ENCODE measurements around the gene ACACA.

The ACACA gene

DNA sequence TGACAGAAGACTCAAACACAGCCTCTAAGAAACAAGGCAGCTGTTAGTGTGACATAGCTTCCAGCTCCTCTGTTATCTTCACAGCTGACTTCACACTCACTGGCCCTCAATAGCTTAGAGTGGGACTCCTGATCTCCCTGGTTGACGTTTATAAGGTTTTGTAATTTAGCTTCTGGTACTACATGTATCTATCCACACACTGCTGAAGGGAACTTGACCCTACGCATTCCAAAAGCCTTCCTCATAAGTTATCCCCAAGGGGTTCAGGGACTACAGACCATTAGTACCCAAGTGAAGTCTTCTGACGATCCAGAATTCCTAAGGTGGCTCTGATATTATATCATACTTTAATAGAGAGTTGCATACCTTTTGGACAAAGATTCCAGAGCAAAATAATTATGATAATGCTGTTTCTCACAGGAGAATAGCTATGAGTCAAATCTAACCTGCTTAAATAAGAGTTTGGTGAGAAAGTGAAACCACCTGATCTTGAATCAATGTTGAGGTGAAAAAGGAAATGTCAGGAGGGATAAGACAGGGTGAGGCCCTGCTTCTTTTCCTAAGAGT, 14.5 kb downstream of the ACACA start:
- DNase-seq (ENCODE audit: low read depth): peak; percentile 59

GRCh38 chr17:37391146-37391545, 15.5 kb downstream of the ACACA start:
- H3K4me3 ChIP-seq (ENCODE audit: low read length): no peak overlapping the region
- TF ChIP-seq, protein P1, sequence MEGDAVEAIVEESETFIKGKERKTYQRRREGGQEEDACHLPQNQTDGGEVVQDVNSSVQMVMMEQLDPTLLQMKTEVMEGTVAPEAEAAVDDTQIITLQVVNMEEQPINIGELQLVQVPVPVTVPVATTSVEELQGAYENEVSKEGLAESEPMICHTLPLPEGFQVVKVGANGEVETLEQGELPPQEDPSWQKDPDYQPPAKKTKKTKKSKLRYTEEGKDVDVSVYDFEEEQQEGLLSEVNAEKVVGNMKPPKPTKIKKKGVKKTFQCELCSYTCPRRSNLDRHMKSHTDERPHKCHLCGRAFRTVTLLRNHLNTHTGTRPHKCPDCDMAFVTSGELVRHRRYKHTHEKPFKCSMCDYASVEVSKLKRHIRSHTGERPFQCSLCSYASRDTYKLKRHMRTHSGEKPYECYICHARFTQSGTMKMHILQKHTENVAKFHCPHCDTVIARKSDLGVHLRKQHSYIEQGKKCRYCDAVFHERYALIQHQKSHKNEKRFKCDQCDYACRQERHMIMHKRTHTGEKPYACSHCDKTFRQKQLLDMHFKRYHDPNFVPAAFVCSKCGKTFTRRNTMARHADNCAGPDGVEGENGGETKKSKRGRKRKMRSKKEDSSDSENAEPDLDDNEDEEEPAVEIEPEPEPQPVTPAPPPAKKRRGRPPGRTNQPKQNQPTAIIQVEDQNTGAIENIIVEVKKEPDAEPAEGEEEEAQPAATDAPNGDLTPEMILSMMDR (conservative IDR thresholded peaks at IDR 0.05; ENCODE audit: low read depth, low read length): no peak
- DNase-seq (ENCODE audit: low read depth): no peak

More for the DNA sequence above, 14.5 kb downstream of the ACACA start:
- TF ChIP-seq, protein P1 (conservative IDR thresholded peaks at IDR 0.05; ENCODE audit: low read depth, low read length): no peak
- H3K4me3 ChIP-seq (ENCODE audit: low read length): no peak overlapping the region

- no peak overlapping the region for H3K4me3 ChIP-seq (ENCODE audit: low read length)
- TF ChIP-seq, protein P1 (conservative IDR thresholded peaks at IDR 0.05; ENCODE audit: low read depth, low read length): no peak
- no peak for DNase-seq (ENCODE audit: low read depth)
Observed at GRCh38 chr17:37389160-37389559, 17.5 kb downstream of the ACACA start.

DNA sequence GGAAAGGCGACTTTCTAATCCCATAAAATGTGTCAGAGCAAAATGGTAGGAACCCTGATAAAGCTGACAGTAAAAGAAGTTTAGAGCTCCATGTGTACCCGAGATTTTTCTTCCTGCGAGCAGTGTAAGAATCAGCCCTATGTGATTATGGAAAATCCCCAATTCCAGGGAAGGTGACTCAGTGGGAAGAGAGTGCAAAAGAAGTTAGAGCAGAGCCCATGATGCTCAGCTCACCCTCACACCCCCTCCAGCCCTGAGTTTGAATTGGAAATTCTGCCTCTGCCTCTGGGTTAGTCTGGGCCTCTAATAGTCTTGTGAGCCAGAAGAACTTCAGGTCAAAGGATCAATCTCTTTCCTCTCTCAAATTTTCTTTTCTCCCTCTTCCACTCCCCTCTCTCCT, 18.4 kb downstream of the ACACA start:
- DNase-seq (ENCODE audit: low read depth): no peak

DNA sequence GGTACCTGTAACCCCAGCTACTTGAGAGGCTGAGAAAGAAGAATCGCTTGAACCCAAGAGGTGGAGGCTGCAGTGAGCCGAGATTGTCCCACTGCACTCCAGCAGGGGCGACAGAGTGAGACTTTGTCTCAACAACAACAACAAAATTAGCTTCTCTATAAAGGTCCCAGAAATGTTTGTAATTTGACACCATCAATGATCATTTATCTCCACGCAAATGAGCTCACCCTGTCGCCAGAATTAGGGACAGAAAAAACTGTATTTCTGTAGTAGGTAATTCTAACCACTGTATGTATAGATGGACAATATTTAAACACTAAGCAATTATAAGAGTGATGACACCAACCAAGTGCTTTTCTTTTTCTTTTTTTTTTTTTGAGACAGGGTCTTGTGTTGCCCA, 20.2 kb downstream of the ACACA start:
- DNase-seq (ENCODE audit: low read depth): no peak
- TF ChIP-seq, protein P1 (conservative IDR thresholded peaks at IDR 0.05; ENCODE audit: low read depth, low read length): no peak
- H3K4me3 ChIP-seq (ENCODE audit: low read length): no peak overlapping the region

More for the DNA sequence above, 18.4 kb downstream of the ACACA start:
- no peak overlapping the region for H3K4me3 ChIP-seq (ENCODE audit: low read length)
- TF ChIP-seq, protein P1 (conservative IDR thresholded peaks at IDR 0.05; ENCODE audit: low read depth, low read length): no peak

DNA sequence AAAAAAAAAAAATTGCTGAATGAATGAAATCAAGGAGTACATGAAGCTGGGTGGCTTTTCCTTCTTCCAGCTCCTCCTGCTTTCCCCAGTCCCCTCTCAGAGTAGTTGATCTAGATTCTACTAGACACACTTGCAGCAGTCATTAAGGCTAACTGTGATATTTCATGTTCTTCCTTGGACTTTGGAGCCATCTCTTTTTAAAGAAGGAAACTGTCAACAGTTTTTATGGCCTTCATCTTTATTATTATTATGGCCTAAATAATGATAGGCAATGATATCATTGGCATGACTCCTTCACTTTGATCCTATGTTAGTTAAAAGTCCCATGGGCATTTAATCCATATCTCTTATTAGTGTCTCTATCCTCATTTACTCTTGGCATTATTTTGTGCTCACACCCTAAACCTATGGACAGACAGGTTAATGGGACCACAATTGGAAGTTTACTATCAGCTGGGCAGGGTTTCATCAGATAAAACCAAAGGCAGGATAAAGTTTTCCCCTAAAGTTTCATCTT, 21.1 kb downstream of the ACACA start:
- no peak overlapping the region for H3K4me3 ChIP-seq (ENCODE audit: low read length)
- DNase-seq (ENCODE audit: low read depth): no peak
- TF ChIP-seq, protein P1 (conservative IDR thresholded peaks at IDR 0.05; ENCODE audit: low read depth, low read length): no peak

DNA sequence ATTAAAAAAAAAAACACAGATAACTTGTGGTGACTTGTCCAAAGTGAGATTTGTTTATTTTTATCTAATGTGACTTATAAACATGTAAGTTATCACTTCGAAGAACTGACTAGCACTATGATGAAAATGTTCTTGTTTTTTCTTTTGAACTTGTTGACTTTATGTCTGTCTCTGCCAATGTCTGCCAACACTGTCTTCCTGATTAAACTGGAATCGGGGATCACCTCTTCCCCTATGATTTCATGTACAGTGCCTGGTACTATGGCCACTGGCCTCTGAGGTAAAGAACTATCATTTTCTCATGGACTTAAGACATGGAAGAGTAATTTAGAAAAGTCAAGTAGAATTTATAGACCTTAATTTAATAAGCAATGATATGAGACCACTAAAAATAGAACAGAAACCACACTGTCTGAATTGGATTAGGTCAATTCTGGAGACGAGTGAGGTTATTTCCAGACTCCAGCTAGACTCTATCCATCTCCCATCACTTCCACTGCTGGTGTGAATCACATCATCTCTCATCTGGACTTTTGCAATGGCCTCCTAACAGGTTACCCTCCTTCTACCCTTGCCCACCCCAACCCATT, 22.0 kb downstream of the ACACA start:
- no peak for DNase-seq (ENCODE audit: low read depth)
- TF ChIP-seq, protein P1 (conservative IDR thresholded peaks at IDR 0.05; ENCODE audit: low read depth, low read length): no peak
- no peak overlapping the region for H3K4me3 ChIP-seq (ENCODE audit: low read length)

All from retinal pigment epithelial cell (primary cell).